Dermis microvascular lymphatic vessel endothelial cell (primary cell): Measurements from ENCODE around the gene KIRREL3. TPM values are rescaled to one million over a fixed set of nuclear protein-coding genes. Genes with fewer than 3 reads are reported as not detected.

ENCODE experiments used
- DNase-seq, 2 donors: peaks; one replicate each; pipeline versions ENCODE4 v3.0.0 to v3.0.0-alpha.2; 2010; ENCODE audit warnings: low read depth in 2 of 2
- total RNA-seq: library from RNA; depleted of rRNA; stranded (reverse); fragments of >200 nt; gene quantifications from 2 replicates; pipeline ENCODE4 v1.2.1, GENCODE V29; 2014

KIRREL3 gene
- total RNA-seq, 1 donor from 2014 or later = not detected

GRCh38 chr11:126512741-126513715 lies 487.5 kb downstream of the KIRREL3 start:
- no peak for DNase-seq

GRCh38 chr11:126512251-126512650 lies 488.3 kb downstream of the KIRREL3 start:
- no peak for DNase-seq

GRCh38 chr11:126511475-126512115 lies 489.0 kb downstream of the KIRREL3 start:
- DNase-seq = no peak

GRCh38 chr11:126510621-126511370 lies 489.8 kb downstream of the KIRREL3 start:
- no peak for DNase-seq

GRCh38 chr11:126507646-126508045 lies 492.9 kb downstream of the KIRREL3 start:
- DNase-seq = no peak

GRCh38 chr11:126506789-126507188 lies 493.8 kb downstream of the KIRREL3 start:
- DNase-seq = no peak

GRCh38 chr11:126502982-126503381 lies 497.6 kb downstream of the KIRREL3 start:
- no peak for DNase-seq

GRCh38 chr11:126502159-126502558 lies 498.4 kb downstream of the KIRREL3 start:
- no peak for DNase-seq

GRCh38 chr11:126501641-126502040 lies 498.9 kb downstream of the KIRREL3 start:
- DNase-seq = no peak

GRCh38 chr11:126500981-126501380 lies 499.6 kb downstream of the KIRREL3 start:
- DNase-seq = no peak

GRCh38 chr11:126499131-126499752 lies 501.3 kb downstream of the KIRREL3 start:
- DNase-seq = no peak

- DNase-seq = no peak
These were observed 502.3 kb downstream of the KIRREL3 start for GRCh38 chr11:126498281-126498680.

- no peak for DNase-seq
These were observed 502.9 kb downstream of the KIRREL3 start for GRCh38 chr11:126497581-126498122.

GRCh38 chr11:126496576-126497337 lies 503.8 kb downstream of the KIRREL3 start:
- no peak for DNase-seq

GRCh38 chr11:126495281-126496220 lies 505.0 kb downstream of the KIRREL3 start:
- no peak for DNase-seq

GRCh38 chr11:126494831-126495230 lies 505.7 kb downstream of the KIRREL3 start:
- no peak for DNase-seq

GRCh38 chr11:126492331-126493082 lies 508.1 kb downstream of the KIRREL3 start:
- no peak for DNase-seq

- no peak for DNase-seq
These were observed 509.5 kb downstream of the KIRREL3 start for GRCh38 chr11:126491092-126491491.
